Stimulated activated CD8-positive, alpha-beta memory T cell treated with anti-CD3 and anti-CD28 coated beads, Interleukin-2, amount 100 ng/mL, for 48 hours (primary cell): ENCODE measurements around the gene MPZL1.

Source experiments
- DNase-seq, 2 donors: peaks; one replicate each; pipeline ENCODE4 v3.0.0-alpha.2; 2020; ENCODE audit warnings: low read depth in 2 of 2

Gene MPZL1

GRCh38 chr1:167749741-167750140, 28.0 kb downstream of the MPZL1 start:
- DNase-seq, result no peak

DNA sequence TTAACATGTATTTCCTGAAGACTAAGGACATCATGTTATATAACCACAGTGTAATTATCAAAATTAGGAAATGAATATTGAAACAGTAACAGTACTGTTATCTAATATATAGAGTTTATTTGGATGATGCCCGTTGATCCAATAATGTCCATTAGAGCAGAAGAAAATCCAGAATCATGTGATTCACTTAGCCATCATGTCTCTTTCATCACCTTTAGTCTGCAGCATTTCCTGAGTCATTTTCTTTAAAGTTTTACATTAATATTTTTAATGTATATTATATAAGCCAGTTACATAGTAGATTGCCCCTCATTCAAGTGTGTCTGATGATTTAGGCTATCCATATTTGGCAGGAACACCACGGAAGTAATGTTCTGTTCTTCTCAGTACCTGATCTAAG, 28.9 kb downstream of the MPZL1 start:
- DNase-seq, result no peak

- no peak for DNase-seq
These were observed 29.9 kb downstream of the MPZL1 start for GRCh38 chr1:167751676-167752075.

- no peak for DNase-seq
These were observed 30.6 kb downstream of the MPZL1 start for GRCh38 chr1:167752219-167752985.

- DNase-seq, result no peak
These were observed 33.9 kb downstream of the MPZL1 start for GRCh38 chr1:167755654-167756053.

GRCh38 chr1:167756730-167757405, 35.1 kb downstream of the MPZL1 start:
- DNase-seq, result no peak

DNA sequence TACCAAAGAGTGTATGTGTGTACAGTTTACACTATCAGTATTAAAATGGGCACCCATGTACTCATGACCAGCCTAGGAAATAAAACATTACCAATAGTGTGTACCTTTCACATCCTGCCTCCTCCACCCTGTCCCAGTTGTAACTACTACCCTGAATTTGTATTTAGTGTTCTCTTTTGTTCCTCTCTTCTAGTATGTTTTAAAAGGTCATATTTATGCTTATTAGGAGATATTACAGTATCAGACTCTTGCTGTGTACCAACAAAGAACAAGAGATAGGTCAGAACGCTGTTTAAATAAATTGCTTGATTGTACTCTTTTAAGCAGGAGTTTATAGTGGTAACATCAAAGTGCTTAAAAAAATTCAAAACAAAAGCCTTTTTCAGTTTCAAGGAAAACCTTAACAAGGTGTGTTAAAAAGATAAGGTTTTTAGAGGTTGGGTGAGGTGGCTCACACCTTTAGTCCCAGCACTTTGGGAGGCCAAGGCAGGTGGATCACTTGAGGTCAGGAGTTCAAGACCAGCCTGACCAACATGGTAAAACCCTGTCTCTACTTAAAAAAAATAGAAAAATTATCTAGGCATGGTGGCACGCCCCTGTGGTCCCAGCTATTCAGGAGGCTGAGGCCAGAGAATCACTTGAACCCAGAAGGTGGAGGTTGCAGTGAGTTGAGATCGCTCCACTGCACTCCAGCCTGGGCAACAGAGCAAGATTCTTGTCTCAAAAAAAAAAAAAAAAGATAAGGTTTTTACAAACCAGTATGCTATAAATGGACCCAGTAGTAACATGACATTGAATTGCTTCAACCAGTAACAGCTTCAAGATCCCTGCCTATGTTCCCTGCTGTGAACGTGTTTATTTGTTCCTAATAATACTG, 35.9 kb downstream of the MPZL1 start:
- no peak for DNase-seq

DNA sequence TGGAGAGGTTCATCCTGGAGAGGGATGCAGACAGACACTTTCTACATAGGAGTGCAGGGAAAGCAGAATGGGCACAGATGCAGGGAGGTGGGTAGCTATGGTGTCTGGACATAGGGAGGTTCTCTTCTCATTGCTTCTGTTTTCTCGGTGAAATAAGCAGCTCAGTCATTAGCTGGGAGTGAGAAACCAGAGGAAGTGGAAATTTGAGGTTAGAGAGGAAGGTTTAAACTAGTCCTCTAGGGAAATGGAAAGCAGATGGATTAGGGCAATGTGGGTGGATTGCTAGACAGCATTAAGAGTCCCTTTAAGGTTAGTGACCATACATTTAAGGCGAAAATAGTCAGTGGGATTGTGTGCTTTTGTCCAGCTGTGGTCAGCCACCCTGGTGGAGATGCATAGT, 39.6 kb downstream of the MPZL1 start:
- DNase-seq, result no peak

- no peak for DNase-seq
These were observed 40.4 kb downstream of the MPZL1 start for GRCh38 chr1:167762061-167762746.

DNA sequence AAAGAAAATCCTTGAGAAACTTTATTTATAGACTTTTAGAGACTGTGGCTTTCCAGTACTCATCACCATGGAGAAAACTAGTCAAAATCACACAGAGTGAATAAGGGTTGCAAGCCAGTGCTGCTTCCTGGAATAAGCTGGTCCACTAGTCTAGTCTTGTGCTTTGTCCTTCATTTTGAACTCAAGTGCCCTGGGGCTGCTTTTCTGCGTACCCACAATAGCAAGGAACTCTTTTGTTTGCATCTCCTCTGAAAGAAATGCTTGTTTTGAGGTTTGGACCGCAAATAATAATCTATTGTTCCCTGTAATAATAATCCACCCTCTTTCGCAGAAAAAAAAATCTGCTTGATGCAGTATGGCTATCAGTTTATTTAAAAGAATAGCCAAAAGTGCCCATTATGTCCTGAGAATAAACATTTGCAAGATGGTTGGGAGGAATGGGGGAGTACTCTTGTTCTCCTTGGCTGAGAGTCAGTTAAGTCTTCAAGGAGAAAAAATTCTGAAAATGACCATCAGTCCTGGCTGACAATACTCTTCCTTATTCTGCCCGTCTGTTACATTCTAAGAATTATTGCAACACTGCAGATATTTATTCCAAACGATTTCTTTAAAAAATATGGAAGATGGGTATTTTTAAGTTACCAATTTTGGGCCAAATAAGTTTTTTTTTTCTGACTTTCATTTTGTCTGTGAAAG, 41.9 kb downstream of the MPZL1 start:
- DNase-seq, result no peak

DNA sequence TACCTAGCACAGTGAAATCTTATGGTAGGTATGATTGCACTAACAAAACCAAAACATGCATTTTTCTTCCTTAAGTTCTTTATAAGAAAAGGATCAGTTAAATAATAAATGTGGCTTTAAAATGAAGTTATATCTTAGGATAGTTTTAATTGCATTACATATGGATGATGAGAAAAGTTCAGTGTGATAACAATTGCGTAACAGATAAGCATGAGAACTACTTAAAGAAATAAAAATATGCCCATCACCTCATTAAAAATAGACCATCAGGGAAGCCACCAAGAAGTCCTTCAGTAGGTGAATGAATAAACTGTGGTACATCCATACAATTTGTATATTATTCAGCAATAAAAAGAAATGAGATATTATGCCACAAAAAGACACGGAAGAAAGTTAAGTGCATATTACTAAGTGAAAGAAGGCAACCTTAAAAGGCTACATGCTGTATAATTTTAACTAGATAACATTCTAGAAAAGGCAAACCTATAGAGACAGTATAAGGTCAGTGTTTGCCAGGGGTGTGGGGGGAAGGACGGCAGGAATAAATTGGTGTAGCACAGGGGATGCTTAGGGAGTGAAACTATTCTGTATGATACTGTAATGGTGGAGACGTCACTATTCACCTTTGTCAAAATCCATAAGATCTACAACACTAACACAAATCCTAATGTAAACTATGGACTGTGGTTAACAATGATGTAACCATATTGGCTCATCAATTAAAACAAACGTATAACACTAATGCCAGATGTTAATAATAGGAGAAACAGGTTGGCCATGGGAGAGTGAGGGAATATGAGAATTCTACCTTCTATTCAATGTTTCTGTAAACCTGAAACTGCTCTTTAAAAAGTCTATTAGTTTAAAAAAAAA, 42.9 kb downstream of the MPZL1 start:
- no peak for DNase-seq

GRCh38 chr1:167765496-167765895, 43.7 kb downstream of the MPZL1 start:
- DNase-seq, result no peak

- no peak for DNase-seq
These were observed 44.8 kb downstream of the MPZL1 start for GRCh38 chr1:167766538-167766937.

DNA sequence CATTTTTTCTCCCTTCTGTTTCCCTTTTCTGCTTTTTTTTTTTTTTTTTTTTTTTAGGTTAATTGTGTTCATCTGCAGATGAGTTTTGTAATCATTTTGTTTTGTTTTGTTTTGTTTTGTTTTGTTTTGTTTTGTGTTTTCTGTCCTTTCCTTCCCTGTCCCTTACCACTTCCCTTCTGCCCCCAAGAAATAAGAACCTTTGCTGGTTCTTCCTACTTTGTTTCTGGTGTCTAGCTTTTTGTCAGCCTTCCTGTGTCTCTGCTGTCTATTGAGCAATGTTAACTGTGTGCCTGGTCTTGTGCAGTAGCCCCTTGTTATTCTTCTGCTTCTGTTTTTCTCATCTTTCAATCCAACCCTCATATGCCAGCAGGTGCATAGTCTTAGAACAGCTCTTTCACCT, 46.0 kb downstream of the MPZL1 start:
- no peak for DNase-seq

GRCh38 chr1:167770127-167770526, 48.3 kb downstream of the MPZL1 start:
- no peak for DNase-seq

DNA sequence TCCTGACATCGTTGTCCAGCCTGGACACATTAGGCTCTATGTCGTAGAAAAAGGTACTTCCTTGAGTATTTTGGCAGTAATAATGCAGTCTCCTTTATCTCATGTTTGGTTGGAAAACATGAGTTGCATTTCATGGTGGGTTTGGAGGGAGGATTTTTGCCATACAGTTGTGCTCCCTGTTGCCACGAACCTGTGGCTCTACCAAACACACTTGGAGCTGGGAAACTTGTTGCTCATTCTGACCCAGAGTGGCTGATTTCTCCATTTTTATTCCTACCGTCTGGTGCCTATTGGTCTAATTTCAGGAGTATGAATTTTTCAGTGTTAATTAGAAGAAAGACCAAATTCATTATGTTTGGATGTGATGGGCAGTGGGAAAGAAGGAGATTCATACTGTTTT, 50.7 kb downstream of the MPZL1 start:
- DNase-seq, result no peak

GRCh38 chr1:167773516-167773915, 51.7 kb downstream of the MPZL1 start:
- no peak for DNase-seq

DNA sequence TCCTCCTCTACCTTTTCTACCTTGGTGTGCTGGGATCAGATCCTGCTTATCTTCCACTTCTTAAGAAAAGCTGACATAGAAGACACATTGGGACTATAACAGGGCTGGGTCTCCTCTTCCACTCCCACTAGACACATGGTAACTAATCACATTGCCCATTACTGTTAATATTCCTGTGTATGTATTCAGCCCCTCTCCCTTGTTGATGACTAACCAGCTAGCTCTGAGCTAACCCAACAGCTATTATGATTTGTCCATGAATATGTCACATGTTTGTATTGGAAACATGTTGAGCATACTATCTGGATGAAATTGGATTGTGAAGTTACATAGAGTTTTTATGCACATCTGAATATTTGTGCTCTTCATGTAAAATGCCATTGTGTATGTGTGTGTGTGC, 52.9 kb downstream of the MPZL1 start:
- DNase-seq, result no peak

DNA sequence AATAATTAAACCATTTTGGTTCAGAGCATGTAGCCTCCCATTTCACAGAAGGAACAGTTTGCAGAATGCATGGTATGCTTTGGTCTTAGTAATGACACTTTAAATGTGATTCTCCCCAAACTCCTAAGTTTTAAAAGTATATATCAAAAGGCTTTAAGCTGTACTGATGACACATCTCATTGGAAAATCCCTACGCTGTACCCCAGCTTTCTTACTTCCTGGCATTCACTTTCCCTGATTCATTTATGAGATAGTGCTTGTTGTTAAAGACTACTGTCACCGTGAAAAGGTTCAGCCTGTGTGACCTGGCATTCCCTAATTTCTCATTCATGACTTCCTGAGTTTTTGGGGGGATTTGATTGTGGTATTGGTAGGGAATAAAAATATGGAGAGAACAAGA, 53.4 kb downstream of the MPZL1 start:
- no peak for DNase-seq

DNA sequence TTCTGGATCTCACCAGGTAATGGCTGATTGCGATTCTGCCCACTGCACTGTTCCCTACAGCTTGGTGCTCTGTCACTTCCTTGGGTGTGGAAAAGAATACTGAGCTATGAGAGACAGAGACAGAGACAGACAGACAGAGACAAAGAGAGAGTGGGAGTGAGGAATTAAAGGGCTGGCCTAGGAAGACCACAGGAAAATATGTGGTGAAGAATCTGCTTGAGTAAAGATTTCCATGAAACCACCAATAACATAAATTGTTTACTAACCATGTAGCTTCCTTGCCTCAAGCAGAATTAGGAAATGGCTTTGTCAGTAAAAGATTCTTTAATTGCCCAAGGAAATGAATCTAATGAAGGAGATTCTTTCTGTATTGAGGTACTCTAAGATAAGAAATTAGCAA, 54.4 kb downstream of the MPZL1 start:
- DNase-seq, result no peak
